RWPE1 (cell line): ENCODE data around the gene CAMK2D.

Experiments
- CTCF ChIA-PET: fragments of 350-600 bp; sonication (Branson Sonifier 250); formaldehyde crosslinking; extraction: SDS; loops from one replicate; lab custom pipeline; 2021; lab: Yijun Ruan, JAX
- POLR2A ChIA-PET: fragments of 400-600 bp; formaldehyde crosslinking; extraction: SDS; loops from one replicate; lab custom pipeline; 2020; ENCODE audit warnings: antibody characterized with exemption; ENCODE audit not compliant: low non-redundant PET; lab: Yijun Ruan, JAX
- DNase-seq: peaks from one replicate; pipeline ENCODE4 v3.0.0; 2012; ENCODE audit warnings: low spot score
- H3K27ac ChIP-seq: fragments of 450-650 bp; 2 replicates; pipeline ENCODE4 v1.5.1; 2017
- CTCF ChIP-seq: fragments of 450-650 bp; conservative IDR thresholded peaks from 2 replicates; pipeline ENCODE4 v1.5.1; 2017; ENCODE audit warnings: low read depth, mild to moderate bottlenecking

The CAMK2D gene

GRCh38 chr4:113469926-113470325, 291.6 kb downstream of the CAMK2D start:
- TF ChIP-seq CTCF: no peak
- CTCF ChIA-PET: no interaction called here
- no peak overlapping the region for H3K27ac ChIP-seq
- no peak for DNase-seq
- POLR2A ChIA-PET: no interaction called here

- ChIA-PET CTCF (no interaction called here), POLR2A (no interaction called here)
- DNase-seq: no peak
- H3K27ac ChIP-seq: no peak overlapping the region
- TF ChIP-seq CTCF: no peak
Measured at GRCh38 chr4:113469023-113469390, 292.5 kb downstream of the CAMK2D start.

- CTCF ChIA-PET: interaction anchor here (0.5 to 1.5 kb wide), 4 partner anchors 71 to 83 kb away, joined by 3 to 8 read pairs (median 4); no protein-coding TSS in a partner anchor
- peak overlapping the region; percentile 50; the same call in 1 of the 2 replicates for H3K27ac ChIP-seq
- no peak for TF ChIP-seq CTCF
- peak; percentile 90 for DNase-seq
- POLR2A ChIA-PET: no interaction called here
Measured at GRCh38 chr4:113468165-113469022, 293.1 kb downstream of the CAMK2D start.

GRCh38 chr4:113467581-113467980, 294.0 kb downstream of the CAMK2D start:
- ChIA-PET CTCF (interaction anchor here (1.2 to 1.5 kb wide), 2 partner anchors 73 to 80 kb away, joined by 5 to 8 read pairs; no protein-coding TSS in a partner anchor), POLR2A (no interaction called here)
- no peak overlapping the region for H3K27ac ChIP-seq
- peak; percentile 53 for DNase-seq
- TF ChIP-seq CTCF: no peak

- POLR2A ChIA-PET: no interaction called here
- no peak for TF ChIP-seq CTCF
- H3K27ac ChIP-seq: no peak overlapping the region
- no peak for DNase-seq
- CTCF ChIA-PET: no interaction called here
Measured at GRCh38 chr4:113462286-113462685, 299.3 kb downstream of the CAMK2D start.

- DNase-seq: no peak
- TF ChIP-seq CTCF: no peak
- no peak overlapping the region for H3K27ac ChIP-seq
- CTCF ChIA-PET: interaction anchor here (0.6 kb wide), 2 partner anchors 10 to 1019 kb away, joined by 3 to 6 read pairs; no protein-coding TSS in a partner anchor
- POLR2A ChIA-PET: no interaction called here
Measured at GRCh38 chr4:113461281-113461680, 300.3 kb downstream of the CAMK2D start.
